AG04449 (cell line): ENCODE results near the gene MYBL2.

Experiments
- CTCF ChIA-PET: fragments of 350-600 bp; formaldehyde crosslinking; extraction: SDS; loops from one replicate; lab custom pipeline; 2021; ENCODE audit warnings: antibody characterized with exemption; lab: Yijun Ruan, JAX
- POLR2A ChIA-PET: fragments of 400-600, 350-600 bp; formaldehyde crosslinking; extraction: SDS; loops from one replicate; lab custom pipeline; 2020; ENCODE audit warnings: antibody characterized with exemption, inconsistent platforms; lab: Yijun Ruan, JAX
- DNase-seq: peaks from one replicate; pipeline ENCODE4 v3.0.0-alpha.2; 2010; ENCODE audit warnings: low read depth, low spot score
- H3K4me3 ChIP-seq: 2 replicates; pipeline ENCODE4 v1.5.1; 2011; ENCODE audit warnings: low read depth, mild to moderate bottlenecking, control low read depth, low read length
- TF ChIP-seq, protein P1 (sequence below): IDR thresholded peaks from one replicate; pipeline ENCODE4 v1.5.1; 2011; ENCODE audit warnings: mild to moderate bottlenecking, moderate library complexity, low read length, control low read depth, inconsistent platforms; ENCODE audit not compliant: insufficient read depth; ENCODE audit errors: missing control alignments

Gene MYBL2

DNA sequence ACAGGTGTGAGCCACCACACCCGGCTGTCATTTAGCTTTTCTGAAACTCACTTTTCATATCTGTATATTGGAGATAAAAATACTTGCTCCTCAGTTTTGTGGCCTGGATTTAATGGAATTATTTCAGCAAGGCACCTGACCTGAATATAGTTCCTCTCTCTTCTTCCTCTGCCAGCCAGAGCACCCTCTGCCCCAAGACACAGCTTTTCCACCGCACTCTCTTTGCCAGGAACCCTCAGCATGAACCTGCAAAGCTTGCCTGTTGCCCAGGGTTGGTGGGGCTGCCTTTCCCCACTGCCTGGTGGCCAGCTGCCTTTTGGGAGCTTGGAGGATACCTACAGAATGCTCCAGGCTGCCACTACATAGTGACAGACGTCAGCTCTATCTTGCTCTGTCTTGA, 56.8 kb downstream of the MYBL2 start:
- POLR2A ChIA-PET = no interaction called here
- H3K4me3 ChIP-seq = no peak overlapping the region
- TF ChIP-seq, protein P1, sequence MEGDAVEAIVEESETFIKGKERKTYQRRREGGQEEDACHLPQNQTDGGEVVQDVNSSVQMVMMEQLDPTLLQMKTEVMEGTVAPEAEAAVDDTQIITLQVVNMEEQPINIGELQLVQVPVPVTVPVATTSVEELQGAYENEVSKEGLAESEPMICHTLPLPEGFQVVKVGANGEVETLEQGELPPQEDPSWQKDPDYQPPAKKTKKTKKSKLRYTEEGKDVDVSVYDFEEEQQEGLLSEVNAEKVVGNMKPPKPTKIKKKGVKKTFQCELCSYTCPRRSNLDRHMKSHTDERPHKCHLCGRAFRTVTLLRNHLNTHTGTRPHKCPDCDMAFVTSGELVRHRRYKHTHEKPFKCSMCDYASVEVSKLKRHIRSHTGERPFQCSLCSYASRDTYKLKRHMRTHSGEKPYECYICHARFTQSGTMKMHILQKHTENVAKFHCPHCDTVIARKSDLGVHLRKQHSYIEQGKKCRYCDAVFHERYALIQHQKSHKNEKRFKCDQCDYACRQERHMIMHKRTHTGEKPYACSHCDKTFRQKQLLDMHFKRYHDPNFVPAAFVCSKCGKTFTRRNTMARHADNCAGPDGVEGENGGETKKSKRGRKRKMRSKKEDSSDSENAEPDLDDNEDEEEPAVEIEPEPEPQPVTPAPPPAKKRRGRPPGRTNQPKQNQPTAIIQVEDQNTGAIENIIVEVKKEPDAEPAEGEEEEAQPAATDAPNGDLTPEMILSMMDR = no peak
- CTCF ChIA-PET = no interaction called here
- DNase-seq = no peak

DNA sequence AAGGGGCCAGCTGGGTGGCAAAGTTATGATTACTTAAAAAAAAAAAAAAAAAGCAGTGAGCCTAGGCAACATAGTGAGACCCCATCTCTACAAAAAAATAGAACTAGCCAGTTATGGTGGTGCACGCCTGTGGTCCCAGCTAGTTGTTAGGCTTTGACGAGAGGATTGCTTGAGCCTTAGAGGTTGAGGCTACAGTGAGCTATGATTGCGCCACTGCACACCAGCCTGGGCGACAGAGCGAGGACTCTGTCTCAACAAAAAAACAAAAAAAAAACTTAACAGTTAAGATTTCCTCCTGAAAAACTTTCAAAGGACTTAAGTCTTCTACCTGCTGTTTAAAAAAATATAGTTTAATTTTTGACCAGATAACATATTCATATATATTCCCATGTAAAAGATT, 57.5 kb downstream of the MYBL2 start:
- no peak for DNase-seq
- CTCF ChIA-PET = no interaction called here
- POLR2A ChIA-PET = interaction anchor here (0.7 kb wide), 1 partner anchor 26 kb away, joined by 4 read pairs; no protein-coding TSS in a partner anchor
- TF ChIP-seq, protein P1 = no peak
- no peak overlapping the region for H3K4me3 ChIP-seq

DNA sequence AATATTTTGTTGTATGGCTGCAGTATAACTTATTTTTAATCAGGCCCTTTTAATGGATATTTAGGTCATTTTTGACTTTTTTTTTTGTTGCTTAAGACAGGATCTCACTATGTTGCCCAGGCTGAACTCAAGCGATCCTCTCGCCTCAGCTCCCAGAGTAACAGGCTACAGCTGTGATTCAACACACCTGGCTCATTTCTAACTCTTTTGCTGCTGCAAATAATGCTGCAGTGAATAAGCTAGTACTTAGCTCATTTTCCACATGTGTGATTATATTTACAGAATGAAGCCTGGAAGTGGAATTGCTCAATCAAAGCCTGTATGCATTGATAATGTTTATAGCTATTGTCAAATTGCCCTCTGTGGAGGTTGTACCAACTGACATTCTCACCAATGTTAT, 58.8 kb downstream of the MYBL2 start:
- POLR2A ChIA-PET = no interaction called here
- DNase-seq = no peak
- no peak overlapping the region for H3K4me3 ChIP-seq
- TF ChIP-seq, protein P1 = no peak
- CTCF ChIA-PET = interaction anchor here (0.6 to 1.0 kb wide), 2 partner anchors 62 to 115 kb away, joined by 3 to 4 read pairs; no protein-coding TSS in a partner anchor

DNA sequence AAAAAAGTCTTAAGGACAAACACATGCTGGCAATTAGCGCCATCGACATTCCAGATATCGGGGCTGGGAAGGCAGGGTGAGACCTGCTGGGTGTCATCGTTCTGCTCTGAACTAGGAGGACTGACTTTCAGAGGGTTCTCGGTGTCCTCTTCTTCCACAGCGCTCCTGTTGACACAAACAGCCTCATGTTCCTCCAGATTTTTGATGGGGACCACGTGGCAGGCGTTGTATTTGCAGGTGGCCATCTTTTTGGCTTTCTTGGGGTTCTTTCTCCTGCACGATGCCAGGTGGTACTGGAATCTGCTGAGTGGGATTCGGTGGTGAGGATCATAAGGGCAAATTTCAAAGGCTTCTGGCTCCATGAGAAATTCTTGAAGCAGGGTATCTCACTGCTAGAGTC, 59.4 kb downstream of the MYBL2 start:
- H3K4me3 ChIP-seq = no peak overlapping the region
- ChIA-PET POLR2A (no interaction called here), CTCF (interaction anchor here (1.0 kb wide), 1 partner anchor 114 kb away, joined by 3 read pairs; no protein-coding TSS in a partner anchor)
- DNase-seq = no peak
- TF ChIP-seq, protein P1 = no peak

DNA sequence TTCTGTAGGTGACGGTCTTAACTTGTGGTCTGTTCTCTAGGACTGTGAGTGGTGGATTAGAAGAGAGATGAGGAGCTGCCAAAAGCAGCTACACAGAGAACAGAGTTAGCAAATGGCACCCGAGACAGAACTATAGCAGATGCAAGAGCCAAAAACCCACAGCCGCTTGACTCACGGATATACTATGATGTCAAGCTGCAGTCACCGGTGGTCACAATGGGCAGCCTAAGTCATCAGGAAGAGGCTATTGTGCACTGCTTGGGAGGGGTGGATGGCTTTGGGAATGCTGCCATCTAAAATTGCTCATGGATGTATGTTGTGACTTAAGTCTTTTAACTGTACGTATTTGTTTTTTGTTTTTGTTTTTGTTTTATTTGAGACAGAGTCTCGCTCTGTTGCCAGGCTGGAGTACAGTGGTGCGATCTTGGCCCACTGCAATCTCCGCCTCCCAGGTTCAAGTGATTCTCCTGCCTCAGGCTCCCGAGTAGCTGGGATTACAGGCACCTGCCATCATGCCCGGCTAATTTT, 60.0 kb downstream of the MYBL2 start, which contains the start of gene GTSF1L:
GTSF1L (minus strand) TSS at position 192 of the 528 bp plus-strand sequence. CDS start 308 bp downstream, outside the sequence.
- CTCF ChIA-PET = no interaction called here

DNA sequence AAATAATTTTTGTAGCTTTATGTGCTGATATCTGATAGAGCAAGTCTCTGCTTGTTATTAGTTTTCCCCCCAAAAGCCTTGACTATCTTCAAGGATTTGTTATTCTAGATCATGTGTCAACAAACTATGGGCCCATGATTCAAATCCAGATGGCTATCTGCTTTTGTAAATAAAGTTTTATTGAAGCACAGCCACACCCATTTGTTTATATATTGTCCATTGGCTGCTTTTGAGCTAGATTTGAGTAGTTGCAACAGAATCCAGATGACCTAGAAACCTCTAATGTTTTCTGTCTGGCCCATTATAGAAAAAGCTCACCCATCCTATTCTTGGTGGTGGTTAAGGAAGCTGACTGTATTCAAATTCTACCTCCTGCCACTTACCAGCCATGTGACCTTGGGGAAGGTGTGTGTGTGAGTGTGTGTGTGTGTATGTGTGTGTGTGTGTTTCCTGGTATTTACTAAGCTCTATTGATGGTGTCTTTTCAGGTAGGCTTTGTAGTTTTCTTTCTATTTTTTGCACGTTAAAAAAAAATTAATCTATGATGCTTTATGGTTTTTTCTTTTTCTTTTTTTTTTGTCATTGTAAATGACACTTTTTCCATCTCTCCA, 61.2 kb downstream of the MYBL2 start:
- ChIA-PET POLR2A (no interaction called here), CTCF (interaction anchor here (1.1 to 2.1 kb wide), 5 partner anchors 9 to 352 kb away, joined by 3 to 12 read pairs (median 3); no protein-coding TSS in a partner anchor)
- DNase-seq = no peak
- no peak overlapping the region for H3K4me3 ChIP-seq
- TF ChIP-seq, protein P1 = no peak

More for the DNA sequence above, 60.0 kb downstream of the MYBL2 start, which contains the start of gene GTSF1L:
- DNase-seq = no peak
- POLR2A ChIA-PET = no interaction called here
- no peak within 1 kb of the TSS for H3K4me3 ChIP-seq
- TF ChIP-seq, protein P1 = no peak
